Stimulated activated CD4-positive, alpha-beta T cell treated with anti-CD3 and anti-CD28 coated beads, Interleukin-1b, Interleukin-23, amount 100 ng/mL, for 24 hours (primary cell): ENCODE data around the gene RAD17.
A peak's percentile ranks its signal among the peaks of the same experiment; 100 is the strongest.
"Not testable (repeated sequence)": the region's sequence is repeated elsewhere in the genome, so short reads cannot be mapped to it uniquely, and the experiment has no call there.

ENCODE experiments used
- DNase-seq, 4 experiments: peaks; one replicate each; pipeline ENCODE4 v3.0.0-alpha.2; 2020; ENCODE audit warnings: low read depth in 4 of 4, low spot score in 1 of 4

The RAD17 gene, protein sequence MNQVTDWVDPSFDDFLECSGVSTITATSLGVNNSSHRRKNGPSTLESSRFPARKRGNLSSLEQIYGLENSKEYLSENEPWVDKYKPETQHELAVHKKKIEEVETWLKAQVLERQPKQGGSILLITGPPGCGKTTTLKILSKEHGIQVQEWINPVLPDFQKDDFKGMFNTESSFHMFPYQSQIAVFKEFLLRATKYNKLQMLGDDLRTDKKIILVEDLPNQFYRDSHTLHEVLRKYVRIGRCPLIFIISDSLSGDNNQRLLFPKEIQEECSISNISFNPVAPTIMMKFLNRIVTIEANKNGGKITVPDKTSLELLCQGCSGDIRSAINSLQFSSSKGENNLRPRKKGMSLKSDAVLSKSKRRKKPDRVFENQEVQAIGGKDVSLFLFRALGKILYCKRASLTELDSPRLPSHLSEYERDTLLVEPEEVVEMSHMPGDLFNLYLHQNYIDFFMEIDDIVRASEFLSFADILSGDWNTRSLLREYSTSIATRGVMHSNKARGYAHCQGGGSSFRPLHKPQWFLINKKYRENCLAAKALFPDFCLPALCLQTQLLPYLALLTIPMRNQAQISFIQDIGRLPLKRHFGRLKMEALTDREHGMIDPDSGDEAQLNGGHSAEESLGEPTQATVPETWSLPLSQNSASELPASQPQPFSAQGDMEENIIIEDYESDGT

GRCh38 chr5:69369340-69370121, at the start of gene RAD17, which contains the start of the genes AK6 and TAF9:
Gene RAD17 (plus strand): TSS chr5:69369818. CDS start chr5:69372209, 2,391 bp downstream.
Gene AK6 (minus strand): TSS chr5:69369520. CDS start chr5:69369490, 30 bp downstream.
Gene TAF9 (minus strand): TSS chr5:69369520. CDS start chr5:69365737, 3,783 bp downstream.
- peak; percentile 76 to 87 (median 84) for DNase-seq

- no peak for DNase-seq
These were observed 43.3 kb upstream of the RAD17 start for GRCh38 chr5:69326365-69326764.

GRCh38 chr5:69329905-69330489, 39.6 kb upstream of the RAD17 start:
- DNase-seq, result no peak

- DNase-seq, result no peak
These were observed 37.8 kb upstream of the RAD17 start for GRCh38 chr5:69331528-69332445.

DNA sequence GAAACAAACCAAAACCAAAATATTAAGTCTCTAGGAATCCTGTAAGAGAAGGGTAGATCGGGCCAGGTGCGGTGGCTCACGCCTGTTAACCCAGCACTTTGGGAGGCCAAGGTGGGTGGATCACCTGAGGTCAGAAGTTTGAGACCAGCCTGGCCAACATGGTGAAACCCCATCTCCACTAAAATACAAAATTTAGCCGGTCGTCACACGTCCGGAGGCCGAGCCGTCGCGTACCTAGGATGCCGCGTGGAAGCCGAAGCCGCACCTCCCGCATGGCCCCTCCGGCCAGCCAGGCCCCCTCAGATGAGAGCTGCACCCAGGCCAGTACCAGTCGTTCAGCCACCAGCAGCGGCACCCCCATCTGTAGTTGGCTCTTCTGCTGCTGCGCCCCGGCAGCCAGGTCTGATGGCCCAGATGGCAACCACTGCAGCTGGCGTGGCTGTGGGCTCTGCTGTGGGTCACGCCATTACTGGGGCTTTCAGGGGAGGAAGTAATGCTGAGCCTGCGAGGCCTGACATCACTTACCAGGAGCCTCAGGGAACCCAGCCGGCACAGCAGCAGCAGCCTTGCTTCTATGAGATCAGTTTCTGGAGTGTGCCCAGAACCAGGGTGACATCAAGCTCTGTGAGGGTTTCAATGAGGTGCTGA, 35.8 kb upstream of the RAD17 start:
- not testable (repeated sequence) for DNase-seq

DNA sequence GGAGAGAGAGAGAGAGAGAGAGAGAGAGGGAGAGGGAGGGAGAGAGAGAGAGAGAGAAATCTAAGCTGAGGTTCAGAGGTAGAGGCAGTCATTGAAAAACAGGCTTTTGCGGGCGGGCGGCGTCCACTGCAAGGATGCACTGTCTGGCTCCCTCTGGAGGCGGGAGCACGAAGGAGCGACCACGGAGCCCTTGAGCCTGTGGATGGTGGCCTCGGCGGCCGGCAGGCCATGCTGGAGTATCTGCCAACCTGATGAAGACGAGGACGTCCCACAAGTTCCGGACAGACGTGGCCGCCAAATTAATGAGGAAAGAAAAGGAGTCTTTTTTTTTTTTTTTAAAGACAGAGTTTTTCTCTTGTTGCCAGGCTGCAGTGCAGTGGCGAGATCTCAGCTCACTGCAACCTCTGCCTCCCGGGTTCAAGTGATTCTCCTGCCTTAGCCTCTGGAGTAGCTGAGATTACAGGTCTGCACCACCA, 34.8 kb upstream of the RAD17 start:
- DNase-seq, result peak; percentile 38 to 68 (median 48)

- DNase-seq, result no peak
These were observed 34.2 kb upstream of the RAD17 start for GRCh38 chr5:69335341-69335935.

- no peak for DNase-seq
These were observed 28.0 kb upstream of the RAD17 start for GRCh38 chr5:69341520-69342161.

DNA sequence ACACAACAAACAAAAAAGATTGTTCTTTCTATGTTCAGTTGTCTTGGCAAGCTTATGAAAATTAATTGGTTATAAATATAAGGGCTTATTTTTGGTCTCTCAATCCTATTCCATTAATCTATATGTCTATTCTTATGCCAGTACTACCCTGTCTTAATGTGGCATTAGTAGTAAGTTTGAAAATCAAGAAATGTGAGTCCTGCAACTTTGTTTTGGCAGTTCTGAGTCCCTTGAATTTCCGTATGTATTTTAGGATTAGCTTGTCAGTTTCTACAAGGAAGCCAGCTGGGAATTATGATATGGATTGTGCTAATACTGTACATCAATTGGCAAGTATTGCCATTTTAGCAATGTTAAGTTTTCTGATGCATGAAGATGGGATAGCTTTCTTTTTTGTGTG, 26.5 kb upstream of the RAD17 start:
- no peak for DNase-seq

GRCh38 chr5:69350664-69351063, 19.0 kb upstream of the RAD17 start:
- no peak for DNase-seq

- DNase-seq, result no peak
These were observed 9.9 kb upstream of the RAD17 start for GRCh38 chr5:69359699-69360098.

DNA sequence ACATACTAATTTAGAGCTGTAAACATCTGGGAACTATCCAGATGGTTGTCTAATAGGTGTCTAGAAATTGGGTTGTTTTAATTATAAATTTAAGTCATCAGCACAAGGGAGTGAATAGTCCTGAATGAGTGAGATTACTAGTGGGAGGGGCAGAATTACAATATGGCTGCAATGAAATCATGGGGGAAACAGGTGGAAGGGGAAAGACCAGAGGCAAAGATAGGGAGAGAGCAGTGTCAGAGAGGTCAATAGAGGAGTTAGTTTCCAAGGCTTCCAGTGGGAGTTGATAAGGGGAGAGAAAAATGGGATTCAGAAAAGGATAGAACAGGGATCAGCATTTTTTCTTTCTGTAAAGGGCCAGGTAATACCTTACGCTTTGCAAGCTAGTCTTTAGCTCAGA, 9.2 kb upstream of the RAD17 start:
- DNase-seq, result no peak

DNA sequence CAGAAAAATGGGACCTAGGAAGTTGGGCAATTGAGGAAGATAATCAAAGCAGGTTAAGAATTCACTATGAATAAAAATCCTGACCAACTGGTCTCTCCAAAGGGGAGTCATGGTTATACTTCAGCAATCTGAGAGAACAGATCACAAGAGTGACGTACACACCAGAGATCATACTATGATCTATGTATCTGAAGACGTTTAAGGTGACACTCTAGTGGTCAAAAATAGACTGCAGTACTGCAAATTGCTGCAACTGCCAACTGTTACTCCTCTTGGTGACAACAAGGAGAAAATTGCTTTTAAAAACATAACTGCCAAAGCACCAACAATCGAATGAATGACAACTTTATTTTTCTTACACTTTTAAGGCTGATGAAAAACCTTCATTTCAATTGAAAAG, 5.2 kb upstream of the RAD17 start:
- DNase-seq, result no peak

DNA sequence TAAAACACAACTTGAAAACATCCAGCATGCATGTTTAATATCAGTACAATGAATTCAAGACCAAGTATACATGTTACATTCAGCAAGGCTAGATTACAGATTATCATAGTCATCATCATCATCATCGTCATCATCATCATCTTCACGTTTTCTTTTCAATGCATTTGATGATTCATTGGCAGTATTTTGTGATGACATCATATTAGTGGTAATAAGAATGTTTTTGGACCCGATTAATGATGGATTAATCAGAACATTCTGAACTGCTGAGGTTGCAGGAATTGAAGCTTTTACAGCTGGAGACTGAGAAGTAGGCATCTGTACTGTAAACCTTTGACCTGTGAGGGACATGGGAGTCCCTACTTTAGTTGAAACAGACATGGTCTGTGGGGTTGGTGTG, 4.8 kb upstream of the RAD17 start:
- no peak for DNase-seq

DNA sequence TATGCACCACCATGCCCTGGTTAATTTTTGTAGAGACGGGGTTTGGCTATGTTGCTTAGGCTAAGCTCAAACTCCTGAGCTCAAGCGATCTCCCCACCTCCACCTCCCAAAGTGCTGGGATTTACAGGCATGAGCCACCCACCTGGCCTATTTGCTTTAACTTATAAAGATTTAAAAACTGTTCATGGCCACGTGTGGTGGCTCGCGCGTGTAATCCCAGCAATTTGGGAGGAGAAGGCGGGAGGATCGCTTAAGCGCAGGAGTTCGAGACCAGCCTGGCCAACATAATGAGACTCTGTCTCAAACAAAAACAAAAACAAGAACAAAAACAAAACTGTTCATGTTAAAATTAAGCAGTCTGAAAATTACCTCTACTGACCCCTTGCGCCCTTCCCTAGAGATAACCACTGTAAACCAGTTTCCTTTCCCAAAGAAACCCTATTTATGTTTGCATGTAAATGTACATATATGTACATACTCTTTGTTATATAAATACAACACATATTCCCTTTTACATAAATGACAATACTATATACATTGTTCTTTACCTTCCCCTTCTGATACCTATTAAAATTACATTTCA, 1.8 kb upstream of the RAD17 start:
- DNase-seq, result no peak

DNA sequence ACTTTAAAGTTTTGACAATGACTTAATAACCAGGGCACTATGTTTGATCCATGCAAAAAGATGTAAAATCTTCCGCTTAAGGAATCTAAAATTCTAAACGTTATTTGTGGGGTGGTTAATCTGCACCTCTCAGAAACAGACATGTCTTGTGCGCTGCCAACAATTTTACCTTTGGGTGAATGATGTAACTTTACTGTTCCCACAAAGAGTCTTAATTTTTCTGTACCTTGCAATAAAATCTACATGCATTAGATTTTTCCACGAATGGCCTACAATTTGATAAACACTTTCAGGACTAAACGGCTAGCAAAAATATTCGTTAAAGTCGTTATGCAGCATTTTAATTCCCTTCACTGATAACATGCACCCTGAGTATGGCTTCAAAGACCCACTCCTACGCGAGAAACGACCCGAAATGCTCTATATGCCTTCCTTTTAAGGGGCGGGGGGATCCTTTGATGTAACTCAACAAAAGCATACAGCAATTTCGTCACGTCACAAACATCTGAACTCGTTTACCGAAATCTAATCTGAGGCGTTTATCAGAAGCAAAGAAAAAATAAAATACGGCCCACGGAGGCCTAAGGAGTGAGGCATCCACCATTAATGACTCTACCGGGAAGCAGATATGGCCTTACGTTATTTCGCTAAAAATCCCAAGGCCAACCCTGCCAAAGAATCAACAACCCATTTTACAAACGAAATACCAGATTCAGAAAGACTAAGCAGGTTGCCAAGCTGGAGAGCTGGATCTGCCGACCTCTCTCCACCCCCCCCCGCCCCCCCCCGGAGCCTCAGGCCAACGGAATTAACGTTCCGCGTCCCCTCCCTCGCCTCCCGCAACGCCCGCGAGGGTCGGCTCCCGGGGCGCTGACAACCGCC, 919 bp upstream of the RAD17 start:
- peak in 2 of 4 experiments; percentile 2 to 7 for DNase-seq

GRCh38 chr5:69370335-69370734, 717 bp downstream of the RAD17 start:
- DNase-seq, result not testable (repeated sequence)
